NCI-H526 (cell line): ENCODE results near the gene SND1.

Experiments used
- DNase-seq, 2 experiments: peaks; one replicate each; lab custom pipeline; 2025; lab: John Stamatoyannopoulos, UW

The SND1 gene

GRCh38 chr7:127802845-127803244, 150.9 kb downstream of the SND1 start:
- DNase-seq, result no peak

- DNase-seq, result no peak
Observed at GRCh38 chr7:127803626-127804025, 151.6 kb downstream of the SND1 start.

GRCh38 chr7:127807340-127807739, 155.3 kb downstream of the SND1 start:
- DNase-seq, result no peak

- DNase-seq, result no peak
Observed at GRCh38 chr7:127807829-127808228, 155.8 kb downstream of the SND1 start.

GRCh38 chr7:127809261-127809702, 157.3 kb downstream of the SND1 start:
- DNase-seq, result no peak

- no peak for DNase-seq
Observed at GRCh38 chr7:127810113-127810512, 158.1 kb downstream of the SND1 start.

- no peak for DNase-seq
Observed at GRCh38 chr7:127810696-127811660, 159.0 kb downstream of the SND1 start.

- no peak for DNase-seq
Observed at GRCh38 chr7:127812540-127812939, 160.5 kb downstream of the SND1 start.

GRCh38 chr7:127813991-127814541, 162.1 kb downstream of the SND1 start:
- DNase-seq, result no peak

- no peak for DNase-seq
Observed at GRCh38 chr7:127815631-127816145, 163.7 kb downstream of the SND1 start.

- DNase-seq, result no peak
Observed at GRCh38 chr7:127816354-127817190, 164.6 kb downstream of the SND1 start.

GRCh38 chr7:127817466-127817865, 165.5 kb downstream of the SND1 start:
- DNase-seq, result no peak

GRCh38 chr7:127818306-127818705, 166.3 kb downstream of the SND1 start:
- DNase-seq, result no peak

GRCh38 chr7:127819975-127820731, 168.2 kb downstream of the SND1 start:
- no peak for DNase-seq

- DNase-seq, result no peak
Observed at GRCh38 chr7:127820732-127821085, 168.7 kb downstream of the SND1 start.

GRCh38 chr7:127821146-127821545, 169.2 kb downstream of the SND1 start:
- no peak for DNase-seq

GRCh38 chr7:127822822-127823508, 171.0 kb downstream of the SND1 start:
- DNase-seq, result peak in 1 of 2 experiments; percentile 12

GRCh38 chr7:127824682-127825081, 172.7 kb downstream of the SND1 start:
- DNase-seq, result no peak

- no peak for DNase-seq
Observed at GRCh38 chr7:127828843-127829500, 177.0 kb downstream of the SND1 start.
